Limb (tissue), 2 donors: ENCODE results near the gene MYO5B.
A peak's percentile ranks its signal among the peaks of the same experiment; 100 is the strongest.
"Not testable (repeated sequence)": the region's sequence is repeated elsewhere in the genome, so short reads cannot be mapped to it uniquely, and the experiment has no call there.

Experiments
- DNase-seq, 2 donors: peaks; one replicate each; pipeline ENCODE4 v3.0.0-alpha.2; 2016; ENCODE audit errors: extremely low spot score in 2 of 2

MYO5B gene

GRCh38 chr18:49841236-49842217 lies 353.4 kb downstream of the MYO5B start:
- no peak for DNase-seq

- no peak for DNase-seq
Measured at GRCh38 chr18:49839012-49839411, 355.9 kb downstream of the MYO5B start.

- no peak for DNase-seq
Measured at GRCh38 chr18:49838381-49838780, 356.6 kb downstream of the MYO5B start.

GRCh38 chr18:49837889-49838288 lies 357.1 kb downstream of the MYO5B start:
- no peak for DNase-seq

GRCh38 chr18:49837316-49837835 lies 357.6 kb downstream of the MYO5B start:
- not testable (repeated sequence) for DNase-seq

GRCh38 chr18:49835405-49835804 lies 359.5 kb downstream of the MYO5B start:
- no peak for DNase-seq

- no peak for DNase-seq
Measured at GRCh38 chr18:49834258-49834657, 360.7 kb downstream of the MYO5B start.

- DNase-seq = no peak
Measured at GRCh38 chr18:49833814-49834213, 361.1 kb downstream of the MYO5B start.

GRCh38 chr18:49832221-49832647 lies 362.7 kb downstream of the MYO5B start:
- DNase-seq = no peak

- DNase-seq = no peak
Measured at GRCh38 chr18:49827996-49828395, 367.0 kb downstream of the MYO5B start.

GRCh38 chr18:49819823-49820671 lies 374.9 kb downstream of the MYO5B start:
- DNase-seq = no peak

GRCh38 chr18:49819071-49819662 lies 375.8 kb downstream of the MYO5B start:
- no peak for DNase-seq

GRCh38 chr18:49817947-49818346 lies 377.0 kb downstream of the MYO5B start:
- DNase-seq = no peak

GRCh38 chr18:49815927-49816326 lies 379.0 kb downstream of the MYO5B start:
- DNase-seq = no peak

GRCh38 chr18:49814147-49814499 lies 380.8 kb downstream of the MYO5B start:
- peak in 1 of 2 donors; percentile 47 for DNase-seq

- peak; percentile 78 to 93 for DNase-seq
Measured at GRCh38 chr18:49813319-49814146, 381.4 kb downstream of the MYO5B start, which contains the start of gene ACAA2. TSS of gene ACAA2 (minus strand) at chr18:49813533. CDS start at chr18:49813484, 49 bp downstream.

GRCh38 chr18:49813069-49813318 lies 382.0 kb downstream of the MYO5B start:
- DNase-seq = peak; percentile 24 to 67

- peak; percentile 18 to 32 for DNase-seq
Measured at GRCh38 chr18:49812286-49813068, 382.5 kb downstream of the MYO5B start.

GRCh38 chr18:49811151-49811938 lies 383.6 kb downstream of the MYO5B start:
- DNase-seq = no peak
